Epithelial cell of esophagus (primary cell): ENCODE data around the gene PEAR1.

Experiments
- DNase-seq: peaks from one replicate; pipeline ENCODE4 v3.0.0; 2010; ENCODE audit warnings: low read depth
- H3K4me3 ChIP-seq: 2 replicates; pipeline ENCODE4 v1.5.1; 2011; ENCODE audit warnings: mild to moderate bottlenecking, low read length, control low read depth
- CTCF ChIP-seq: IDR thresholded peaks from 2 replicates; pipeline ENCODE4 v1.5.1; 2011; ENCODE audit warnings: low read depth, mild to moderate bottlenecking, low read length, control low read depth, inconsistent platforms; ENCODE audit not compliant: insufficient read depth; ENCODE audit errors: missing control alignments

Gene PEAR1

GRCh38 chr1:156937883-156938282 is 44.4 kb downstream of the PEAR1 start:
- DNase-seq = no peak
- no peak for TF ChIP-seq CTCF
- H3K4me3 ChIP-seq = no peak overlapping the region

- no peak for DNase-seq
- H3K4me3 ChIP-seq = no peak overlapping the region
- no peak for TF ChIP-seq CTCF
Observed at GRCh38 chr1:156938813-156939212, 45.3 kb downstream of the PEAR1 start.

- DNase-seq = no peak
- no peak for TF ChIP-seq CTCF
- H3K4me3 ChIP-seq = no peak overlapping the region
Observed at GRCh38 chr1:156939786-156940334, 46.3 kb downstream of the PEAR1 start.

GRCh38 chr1:156941675-156942074 is 48.2 kb downstream of the PEAR1 start:
- no peak overlapping the region for H3K4me3 ChIP-seq
- no peak for DNase-seq
- TF ChIP-seq CTCF = no peak

GRCh38 chr1:156942176-156942575 is 48.7 kb downstream of the PEAR1 start:
- DNase-seq = no peak
- TF ChIP-seq CTCF = no peak
- no peak overlapping the region for H3K4me3 ChIP-seq

GRCh38 chr1:156942576-156942975 is 49.1 kb downstream of the PEAR1 start:
- H3K4me3 ChIP-seq = no peak overlapping the region
- no peak for DNase-seq
- no peak for TF ChIP-seq CTCF

GRCh38 chr1:156943756-156944155 is 50.2 kb downstream of the PEAR1 start:
- TF ChIP-seq CTCF = no peak
- DNase-seq = no peak
- no peak overlapping the region for H3K4me3 ChIP-seq
